Measurements from ENCODE around the gene LINC00632.

DNA sequence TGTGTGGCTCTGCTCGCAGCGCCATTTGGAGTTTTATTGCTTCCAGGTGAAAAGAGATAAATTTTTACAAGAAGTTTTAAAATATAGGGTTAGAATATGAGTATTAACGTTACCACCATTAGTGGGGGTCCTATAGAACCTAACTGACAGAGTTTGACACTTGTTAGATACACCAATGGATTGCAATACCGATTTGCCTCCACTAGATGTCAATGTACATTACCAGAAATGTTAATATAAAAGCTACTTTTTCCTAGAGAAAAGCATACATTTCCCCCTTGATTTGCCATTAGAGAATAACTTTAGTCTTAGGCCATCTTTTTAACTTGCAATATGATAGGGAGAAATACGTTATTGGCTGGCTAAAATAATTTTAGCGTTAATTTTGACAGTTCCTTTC is 108.4 kb downstream of the LINC00632 start:
- TF ChIP-seq TAF1 (IDR thresholded peaks at IDR 0.05; ENCODE audit: borderline replicate concordance, low read depth, low read length), result no peak
- no peak for TF ChIP-seq RXRA (IDR thresholded peaks at IDR 0.05; ENCODE audit: borderline replicate concordance, low read depth)
- TF ChIP-seq, protein P1, sequence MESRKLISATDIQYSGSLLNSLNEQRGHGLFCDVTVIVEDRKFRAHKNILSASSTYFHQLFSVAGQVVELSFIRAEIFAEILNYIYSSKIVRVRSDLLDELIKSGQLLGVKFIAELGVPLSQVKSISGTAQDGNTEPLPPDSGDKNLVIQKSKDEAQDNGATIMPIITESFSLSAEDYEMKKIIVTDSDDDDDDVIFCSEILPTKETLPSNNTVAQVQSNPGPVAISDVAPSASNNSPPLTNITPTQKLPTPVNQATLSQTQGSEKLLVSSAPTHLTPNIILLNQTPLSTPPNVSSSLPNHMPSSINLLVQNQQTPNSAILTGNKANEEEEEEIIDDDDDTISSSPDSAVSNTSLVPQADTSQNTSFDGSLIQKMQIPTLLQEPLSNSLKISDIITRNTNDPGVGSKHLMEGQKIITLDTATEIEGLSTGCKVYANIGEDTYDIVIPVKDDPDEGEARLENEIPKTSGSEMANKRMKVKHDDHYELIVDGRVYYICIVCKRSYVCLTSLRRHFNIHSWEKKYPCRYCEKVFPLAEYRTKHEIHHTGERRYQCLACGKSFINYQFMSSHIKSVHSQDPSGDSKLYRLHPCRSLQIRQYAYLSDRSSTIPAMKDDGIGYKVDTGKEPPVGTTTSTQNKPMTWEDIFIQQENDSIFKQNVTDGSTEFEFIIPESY (IDR thresholded peaks at IDR 0.05; ENCODE audit: borderline replicate concordance, low read depth), result no peak
- TF ChIP-seq, protein P2, sequence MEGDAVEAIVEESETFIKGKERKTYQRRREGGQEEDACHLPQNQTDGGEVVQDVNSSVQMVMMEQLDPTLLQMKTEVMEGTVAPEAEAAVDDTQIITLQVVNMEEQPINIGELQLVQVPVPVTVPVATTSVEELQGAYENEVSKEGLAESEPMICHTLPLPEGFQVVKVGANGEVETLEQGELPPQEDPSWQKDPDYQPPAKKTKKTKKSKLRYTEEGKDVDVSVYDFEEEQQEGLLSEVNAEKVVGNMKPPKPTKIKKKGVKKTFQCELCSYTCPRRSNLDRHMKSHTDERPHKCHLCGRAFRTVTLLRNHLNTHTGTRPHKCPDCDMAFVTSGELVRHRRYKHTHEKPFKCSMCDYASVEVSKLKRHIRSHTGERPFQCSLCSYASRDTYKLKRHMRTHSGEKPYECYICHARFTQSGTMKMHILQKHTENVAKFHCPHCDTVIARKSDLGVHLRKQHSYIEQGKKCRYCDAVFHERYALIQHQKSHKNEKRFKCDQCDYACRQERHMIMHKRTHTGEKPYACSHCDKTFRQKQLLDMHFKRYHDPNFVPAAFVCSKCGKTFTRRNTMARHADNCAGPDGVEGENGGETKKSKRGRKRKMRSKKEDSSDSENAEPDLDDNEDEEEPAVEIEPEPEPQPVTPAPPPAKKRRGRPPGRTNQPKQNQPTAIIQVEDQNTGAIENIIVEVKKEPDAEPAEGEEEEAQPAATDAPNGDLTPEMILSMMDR (IDR thresholded peaks at IDR 0.05), result peak; percentile 76
- 0 out of 2 replicates have a peak, but pooled peaks have one; percentile 2 for TF ChIP-seq SMC3 (IDR thresholded peaks at IDR 0.05; ENCODE audit: low read depth, low read length)
- TF ChIP-seq EP300 (IDR thresholded peaks at IDR 0.05; ENCODE audit: borderline replicate concordance in 1 of 2, low read depth in 1 of 2, low read length in 1 of 2), result no peak
- TF ChIP-seq, protein P3, sequence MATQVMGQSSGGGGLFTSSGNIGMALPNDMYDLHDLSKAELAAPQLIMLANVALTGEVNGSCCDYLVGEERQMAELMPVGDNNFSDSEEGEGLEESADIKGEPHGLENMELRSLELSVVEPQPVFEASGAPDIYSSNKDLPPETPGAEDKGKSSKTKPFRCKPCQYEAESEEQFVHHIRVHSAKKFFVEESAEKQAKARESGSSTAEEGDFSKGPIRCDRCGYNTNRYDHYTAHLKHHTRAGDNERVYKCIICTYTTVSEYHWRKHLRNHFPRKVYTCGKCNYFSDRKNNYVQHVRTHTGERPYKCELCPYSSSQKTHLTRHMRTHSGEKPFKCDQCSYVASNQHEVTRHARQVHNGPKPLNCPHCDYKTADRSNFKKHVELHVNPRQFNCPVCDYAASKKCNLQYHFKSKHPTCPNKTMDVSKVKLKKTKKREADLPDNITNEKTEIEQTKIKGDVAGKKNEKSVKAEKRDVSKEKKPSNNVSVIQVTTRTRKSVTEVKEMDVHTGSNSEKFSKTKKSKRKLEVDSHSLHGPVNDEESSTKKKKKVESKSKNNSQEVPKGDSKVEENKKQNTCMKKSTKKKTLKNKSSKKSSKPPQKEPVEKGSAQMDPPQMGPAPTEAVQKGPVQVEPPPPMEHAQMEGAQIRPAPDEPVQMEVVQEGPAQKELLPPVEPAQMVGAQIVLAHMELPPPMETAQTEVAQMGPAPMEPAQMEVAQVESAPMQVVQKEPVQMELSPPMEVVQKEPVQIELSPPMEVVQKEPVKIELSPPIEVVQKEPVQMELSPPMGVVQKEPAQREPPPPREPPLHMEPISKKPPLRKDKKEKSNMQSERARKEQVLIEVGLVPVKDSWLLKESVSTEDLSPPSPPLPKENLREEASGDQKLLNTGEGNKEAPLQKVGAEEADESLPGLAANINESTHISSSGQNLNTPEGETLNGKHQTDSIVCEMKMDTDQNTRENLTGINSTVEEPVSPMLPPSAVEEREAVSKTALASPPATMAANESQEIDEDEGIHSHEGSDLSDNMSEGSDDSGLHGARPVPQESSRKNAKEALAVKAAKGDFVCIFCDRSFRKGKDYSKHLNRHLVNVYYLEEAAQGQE (IDR thresholded peaks at IDR 0.05; ENCODE audit: low read depth, low read length), result no peak
- no peak for TF ChIP-seq NRF1 (IDR thresholded peaks at IDR 0.05; ENCODE audit: low read depth, low read length)
